Measurements from ENCODE around the gene FAM83D. TPM values are rescaled to one million over a fixed set of nuclear protein-coding genes. Genes with fewer than 3 reads are reported as not detected.

Gene FAM83D
- total RNA-seq, 1 donor from 2014 or later, result 73.9 TPM

- no peak for DNase-seq (ENCODE audit: low spot score)
- Mint-ChIP-seq H3K4me3 (no peak overlapping the region), H3K36me3 (no peaks in the 10 kb centered on the region), H3K27ac (no peak overlapping the region), H3K4me1 (no peaks in the 10 kb centered on the region), H3K9me3 (no peaks in the 10 kb centered on the region), H3K27me3 (ENCODE audit: insufficient read depth, low read depth) (peaks cover 12% of the 10 kb centered on the region)
- Histone ChIP-seq H3K27ac (no peak overlapping the region), H2AFZ (replicated peaks) (no peak overlapping the region), H3K9me3 (ENCODE audit: low read depth) (no peaks in the 10 kb centered on the region), H3K79me2 (ENCODE audit: low read depth) (no peaks in the 10 kb centered on the region), H3K36me3 (no peaks in the 10 kb centered on the region), H3K4me2 (no peak overlapping the region), H3F3A (ENCODE audit: low read depth) (no peaks in the 10 kb centered on the region), H3K27me3 (peaks cover 7% of the 10 kb centered on the region), H3K9ac (no peak overlapping the region), H3K4me3 (no peak overlapping the region), H4K20me1 (ENCODE audit: low read depth) (peaks cover 39% of the 10 kb centered on the region), H3K4me1 (no peaks in the 10 kb centered on the region)
- TF ChIP-seq EZH2 (IDR thresholded peaks at IDR 0.05) (no peak), EZH2phosphoT487 (IDR thresholded peaks at IDR 0.05) (no peak)
- TF ChIP-seq, protein P1, sequence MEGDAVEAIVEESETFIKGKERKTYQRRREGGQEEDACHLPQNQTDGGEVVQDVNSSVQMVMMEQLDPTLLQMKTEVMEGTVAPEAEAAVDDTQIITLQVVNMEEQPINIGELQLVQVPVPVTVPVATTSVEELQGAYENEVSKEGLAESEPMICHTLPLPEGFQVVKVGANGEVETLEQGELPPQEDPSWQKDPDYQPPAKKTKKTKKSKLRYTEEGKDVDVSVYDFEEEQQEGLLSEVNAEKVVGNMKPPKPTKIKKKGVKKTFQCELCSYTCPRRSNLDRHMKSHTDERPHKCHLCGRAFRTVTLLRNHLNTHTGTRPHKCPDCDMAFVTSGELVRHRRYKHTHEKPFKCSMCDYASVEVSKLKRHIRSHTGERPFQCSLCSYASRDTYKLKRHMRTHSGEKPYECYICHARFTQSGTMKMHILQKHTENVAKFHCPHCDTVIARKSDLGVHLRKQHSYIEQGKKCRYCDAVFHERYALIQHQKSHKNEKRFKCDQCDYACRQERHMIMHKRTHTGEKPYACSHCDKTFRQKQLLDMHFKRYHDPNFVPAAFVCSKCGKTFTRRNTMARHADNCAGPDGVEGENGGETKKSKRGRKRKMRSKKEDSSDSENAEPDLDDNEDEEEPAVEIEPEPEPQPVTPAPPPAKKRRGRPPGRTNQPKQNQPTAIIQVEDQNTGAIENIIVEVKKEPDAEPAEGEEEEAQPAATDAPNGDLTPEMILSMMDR (IDR thresholded peaks at IDR 0.05), result no peak
Measured at GRCh38 chr20:38880952-38881735, 45.1 kb upstream of the FAM83D start.

DNA sequence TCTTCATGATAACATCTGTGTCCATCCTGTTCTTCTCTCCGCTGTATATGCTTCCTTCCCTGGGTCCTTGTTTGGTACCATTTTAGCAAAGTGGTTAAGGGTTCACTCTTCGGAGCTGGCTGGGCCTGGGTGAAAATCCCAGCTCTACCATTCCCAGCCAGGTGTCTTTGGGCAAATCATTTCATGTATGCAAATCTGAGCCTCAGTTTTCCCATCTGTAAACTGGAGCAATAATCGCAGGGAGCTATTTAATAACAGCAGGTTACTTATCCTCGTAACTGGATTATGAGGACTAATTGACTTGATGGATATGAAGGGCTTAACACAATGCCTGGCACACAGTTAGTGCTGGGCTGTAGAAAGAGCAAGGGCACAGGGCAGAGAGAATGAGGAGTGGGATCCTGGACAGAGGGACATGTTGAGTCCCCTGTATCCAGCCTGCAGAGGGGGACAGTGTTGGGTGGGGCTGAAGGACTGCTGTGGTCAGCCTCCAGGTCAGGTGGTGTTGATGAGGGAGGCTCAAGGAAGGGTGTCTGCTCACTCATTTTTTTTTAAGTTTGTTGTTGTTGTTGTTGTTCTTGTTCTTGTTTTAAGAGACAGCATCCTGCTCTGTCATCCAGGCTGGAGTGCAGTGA lies 44.3 kb upstream of the FAM83D start:
- no peaks in the 10 kb centered on the region for H3K36me3 ChIP-seq
- no peaks in the 10 kb centered on the region for H3K9me3 Mint-ChIP-seq
- no peaks in the 10 kb centered on the region for H3K4me1 Mint-ChIP-seq
- H3K79me2 ChIP-seq (ENCODE audit: low read depth), result no peaks in the 10 kb centered on the region
- H3K27ac Mint-ChIP-seq, result no peak overlapping the region
- TF ChIP-seq EZH2 (IDR thresholded peaks at IDR 0.05) (no peak), EZH2phosphoT487 (IDR thresholded peaks at IDR 0.05) (no peak)
- TF ChIP-seq, protein P1 (IDR thresholded peaks at IDR 0.05), result no peak
- H3K27me3 Mint-ChIP-seq (ENCODE audit: insufficient read depth, low read depth), result peaks cover 12% of the 10 kb centered on the region
- H3K4me3 Mint-ChIP-seq, result no peak overlapping the region
- H2AFZ ChIP-seq (replicated peaks), result no peak overlapping the region
- H3K9ac ChIP-seq, result no peak overlapping the region
- DNase-seq (ENCODE audit: low spot score), result no peak
- peaks cover 39% of the 10 kb centered on the region for H4K20me1 ChIP-seq (ENCODE audit: low read depth)
- no peak overlapping the region for H3K4me2 ChIP-seq
- no peaks in the 10 kb centered on the region for H3K36me3 Mint-ChIP-seq
- no peak overlapping the region for H3K4me3 ChIP-seq
- no peak overlapping the region for H3K27ac ChIP-seq
- H3K4me1 ChIP-seq, result no peaks in the 10 kb centered on the region
- no peaks in the 10 kb centered on the region for H3F3A ChIP-seq (ENCODE audit: low read depth)
- H3K9me3 ChIP-seq (ENCODE audit: low read depth), result no peaks in the 10 kb centered on the region
- H3K27me3 ChIP-seq, result peaks cover 7% of the 10 kb centered on the region

DNA sequence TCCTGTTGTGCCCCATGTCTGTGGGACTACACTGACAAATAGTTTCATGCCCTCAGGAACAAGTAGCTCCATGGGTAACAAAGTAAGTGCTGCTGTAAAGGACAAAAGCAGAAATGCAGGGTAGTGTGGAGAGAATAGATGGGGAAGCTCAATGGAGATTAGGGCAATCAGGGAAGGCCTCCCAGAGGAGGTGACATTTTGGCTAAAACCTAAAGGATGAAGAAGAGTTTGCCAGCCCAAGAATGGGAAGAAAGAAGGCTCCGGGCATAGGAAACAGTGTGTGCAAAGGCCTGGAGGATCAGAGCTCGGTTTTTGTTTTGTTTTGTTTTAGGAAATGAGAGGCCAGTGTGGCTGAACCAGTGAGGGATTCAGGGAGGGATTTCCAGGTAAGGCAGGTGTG lies 43.6 kb upstream of the FAM83D start:
- H3K4me1 ChIP-seq, result no peaks in the 10 kb centered on the region
- no peaks in the 10 kb centered on the region for H3K36me3 Mint-ChIP-seq
- peaks cover 12% of the 10 kb centered on the region for H3K27me3 Mint-ChIP-seq (ENCODE audit: insufficient read depth, low read depth)

More for the DNA sequence above, 43.6 kb upstream of the FAM83D start:
- Mint-ChIP-seq H3K4me1 (no peaks in the 10 kb centered on the region), H3K27ac (no peak overlapping the region), H3K4me3 (no peak overlapping the region), H3K9me3 (no peaks in the 10 kb centered on the region)
- Histone ChIP-seq H3K4me2 (no peak overlapping the region), H4K20me1 (ENCODE audit: low read depth) (peaks cover 39% of the 10 kb centered on the region), H3K79me2 (ENCODE audit: low read depth) (no peaks in the 10 kb centered on the region), H3K27ac (no peak overlapping the region), H3K27me3 (peaks cover 7% of the 10 kb centered on the region), H3K9ac (no peak overlapping the region), H2AFZ (replicated peaks) (no peak overlapping the region), H3F3A (ENCODE audit: low read depth) (no peaks in the 10 kb centered on the region), H3K36me3 (no peaks in the 10 kb centered on the region), H3K4me3 (no peak overlapping the region), H3K9me3 (ENCODE audit: low read depth) (no peaks in the 10 kb centered on the region)
- TF ChIP-seq EZH2phosphoT487 (IDR thresholded peaks at IDR 0.05), result no peak
- no peak for TF ChIP-seq EZH2 (IDR thresholded peaks at IDR 0.05)
- TF ChIP-seq, protein P1 (IDR thresholded peaks at IDR 0.05), result no peak
- DNase-seq (ENCODE audit: low spot score), result no peak

Data from neural progenitor cell (in vitro differentiated cells).